Measurements from ENCODE around the gene SMYD3.

Gene SMYD3

DNA sequence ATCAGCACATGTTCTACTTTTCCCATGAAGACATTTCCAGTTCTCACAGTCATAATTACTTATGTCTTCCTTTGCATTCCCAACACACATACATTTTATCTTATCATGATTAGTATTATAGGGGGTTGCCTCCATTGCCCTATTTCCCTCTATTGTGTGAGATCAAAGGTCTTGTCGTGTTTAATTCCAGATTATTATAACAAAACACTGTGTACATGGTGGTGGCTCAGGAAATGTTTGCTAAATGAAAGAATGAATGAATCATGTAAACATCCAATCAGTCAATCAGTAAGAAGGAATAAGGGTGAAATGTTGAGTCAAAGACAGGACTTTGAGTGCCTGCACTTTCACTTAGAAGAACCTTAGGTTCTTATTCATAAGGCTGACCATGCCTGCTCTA is 376.0 kb downstream of the SMYD3 start:
- no peak overlapping the region for H3K4me3 ChIP-seq (ENCODE audit: low read depth, low read length)
- TF ChIP-seq, protein P1, sequence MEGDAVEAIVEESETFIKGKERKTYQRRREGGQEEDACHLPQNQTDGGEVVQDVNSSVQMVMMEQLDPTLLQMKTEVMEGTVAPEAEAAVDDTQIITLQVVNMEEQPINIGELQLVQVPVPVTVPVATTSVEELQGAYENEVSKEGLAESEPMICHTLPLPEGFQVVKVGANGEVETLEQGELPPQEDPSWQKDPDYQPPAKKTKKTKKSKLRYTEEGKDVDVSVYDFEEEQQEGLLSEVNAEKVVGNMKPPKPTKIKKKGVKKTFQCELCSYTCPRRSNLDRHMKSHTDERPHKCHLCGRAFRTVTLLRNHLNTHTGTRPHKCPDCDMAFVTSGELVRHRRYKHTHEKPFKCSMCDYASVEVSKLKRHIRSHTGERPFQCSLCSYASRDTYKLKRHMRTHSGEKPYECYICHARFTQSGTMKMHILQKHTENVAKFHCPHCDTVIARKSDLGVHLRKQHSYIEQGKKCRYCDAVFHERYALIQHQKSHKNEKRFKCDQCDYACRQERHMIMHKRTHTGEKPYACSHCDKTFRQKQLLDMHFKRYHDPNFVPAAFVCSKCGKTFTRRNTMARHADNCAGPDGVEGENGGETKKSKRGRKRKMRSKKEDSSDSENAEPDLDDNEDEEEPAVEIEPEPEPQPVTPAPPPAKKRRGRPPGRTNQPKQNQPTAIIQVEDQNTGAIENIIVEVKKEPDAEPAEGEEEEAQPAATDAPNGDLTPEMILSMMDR (IDR thresholded peaks at IDR 0.05; ENCODE audit: borderline replicate concordance, insufficient read depth, low read depth, low read length): no peak

DNA sequence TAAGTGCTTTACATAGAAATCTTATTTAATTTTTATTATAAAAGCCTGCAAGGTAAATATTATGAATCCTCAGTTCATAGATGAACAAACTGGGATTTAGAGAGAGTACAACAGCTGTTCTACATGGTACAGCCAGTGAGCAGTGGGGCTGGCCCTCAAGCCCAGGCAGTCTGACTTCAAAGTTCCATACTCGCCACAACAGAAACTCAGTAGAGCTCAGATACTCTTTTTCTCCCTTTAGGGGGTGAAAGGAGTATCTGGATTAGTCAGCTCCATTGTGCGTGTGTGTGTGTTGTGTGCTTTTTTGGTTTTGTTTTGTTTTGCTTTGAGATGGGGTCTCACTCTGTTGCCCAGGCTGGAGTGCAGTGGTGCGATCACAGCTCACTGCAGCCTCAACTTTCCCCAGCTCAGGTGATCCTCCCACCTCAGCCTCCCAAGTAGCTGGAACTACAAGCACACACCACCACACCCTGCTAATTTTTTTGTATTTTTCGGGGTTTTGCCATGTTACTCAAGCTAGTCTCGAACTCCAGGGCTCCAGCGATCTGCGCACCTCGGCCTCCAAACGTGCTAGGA is 378.5 kb downstream of the SMYD3 start:
- TF ChIP-seq, protein P1 (IDR thresholded peaks at IDR 0.05; ENCODE audit: borderline replicate concordance, insufficient read depth, low read depth, low read length): no peak
- H3K4me3 ChIP-seq (ENCODE audit: low read depth, low read length): no peak overlapping the region

DNA sequence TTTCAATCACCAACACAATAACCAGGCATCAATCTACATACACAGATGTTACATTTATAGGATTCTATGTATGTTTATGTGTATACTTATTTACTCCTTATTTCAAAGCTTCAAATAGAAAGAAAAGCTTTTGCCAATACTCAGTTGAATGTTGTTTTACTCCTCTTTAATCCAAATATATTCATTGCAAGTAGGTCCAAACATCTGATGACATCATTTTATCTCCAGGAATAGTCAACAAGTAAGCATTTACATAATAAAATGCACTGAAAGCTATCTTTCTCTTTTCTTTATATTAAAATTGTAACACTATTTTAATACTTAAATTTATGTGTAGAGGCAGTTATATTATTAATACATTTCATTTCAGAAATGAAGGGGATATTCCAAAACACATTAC is 380.5 kb downstream of the SMYD3 start:
- TF ChIP-seq, protein P1 (IDR thresholded peaks at IDR 0.05; ENCODE audit: borderline replicate concordance, insufficient read depth, low read depth, low read length): no peak
- H3K4me3 ChIP-seq (ENCODE audit: low read depth, low read length): no peak overlapping the region

DNA sequence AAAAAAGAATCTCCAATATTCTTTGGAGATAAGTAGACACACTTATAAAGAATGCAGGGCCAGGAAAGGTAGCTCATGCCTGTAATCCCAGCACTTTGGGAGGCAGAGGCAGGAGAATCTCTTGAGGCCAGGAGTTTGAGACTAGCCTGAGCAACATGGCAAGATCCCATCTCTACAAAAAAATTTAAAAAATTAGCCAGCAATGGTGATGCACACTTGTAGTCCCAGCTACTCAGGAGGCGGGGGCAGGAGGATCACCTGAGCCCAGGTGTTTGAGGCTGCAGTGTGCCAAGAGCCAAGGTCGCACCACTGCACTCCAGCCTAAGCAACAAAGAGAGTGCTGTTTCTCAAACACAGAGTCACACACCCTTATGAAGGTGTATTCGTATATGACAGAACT is 385.0 kb downstream of the SMYD3 start:
- TF ChIP-seq, protein P1 (IDR thresholded peaks at IDR 0.05; ENCODE audit: borderline replicate concordance, insufficient read depth, low read depth, low read length): no peak
- H3K4me3 ChIP-seq (ENCODE audit: low read depth, low read length): no peak overlapping the region

DNA sequence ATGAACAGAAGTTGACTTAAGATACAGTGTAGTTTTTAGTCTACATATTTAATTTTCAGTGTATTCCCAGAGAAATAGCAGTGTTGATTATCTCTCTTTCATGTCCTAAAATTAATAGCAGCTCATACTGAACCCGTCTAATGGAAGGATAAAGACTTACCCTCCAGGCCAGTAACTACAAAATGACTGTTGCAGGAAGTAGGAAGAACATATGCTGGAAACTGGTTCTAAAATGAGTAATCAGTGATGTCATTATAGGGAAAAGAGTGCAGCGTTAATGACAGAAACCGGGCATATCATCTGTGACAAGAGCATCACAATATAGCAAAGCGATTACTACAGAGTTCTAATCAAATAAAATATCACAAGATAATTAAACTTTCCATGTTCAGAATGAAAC is 385.5 kb downstream of the SMYD3 start:
- H3K4me3 ChIP-seq (ENCODE audit: low read depth, low read length): no peak overlapping the region
- TF ChIP-seq, protein P1 (IDR thresholded peaks at IDR 0.05; ENCODE audit: borderline replicate concordance, insufficient read depth, low read depth, low read length): no peak

DNA sequence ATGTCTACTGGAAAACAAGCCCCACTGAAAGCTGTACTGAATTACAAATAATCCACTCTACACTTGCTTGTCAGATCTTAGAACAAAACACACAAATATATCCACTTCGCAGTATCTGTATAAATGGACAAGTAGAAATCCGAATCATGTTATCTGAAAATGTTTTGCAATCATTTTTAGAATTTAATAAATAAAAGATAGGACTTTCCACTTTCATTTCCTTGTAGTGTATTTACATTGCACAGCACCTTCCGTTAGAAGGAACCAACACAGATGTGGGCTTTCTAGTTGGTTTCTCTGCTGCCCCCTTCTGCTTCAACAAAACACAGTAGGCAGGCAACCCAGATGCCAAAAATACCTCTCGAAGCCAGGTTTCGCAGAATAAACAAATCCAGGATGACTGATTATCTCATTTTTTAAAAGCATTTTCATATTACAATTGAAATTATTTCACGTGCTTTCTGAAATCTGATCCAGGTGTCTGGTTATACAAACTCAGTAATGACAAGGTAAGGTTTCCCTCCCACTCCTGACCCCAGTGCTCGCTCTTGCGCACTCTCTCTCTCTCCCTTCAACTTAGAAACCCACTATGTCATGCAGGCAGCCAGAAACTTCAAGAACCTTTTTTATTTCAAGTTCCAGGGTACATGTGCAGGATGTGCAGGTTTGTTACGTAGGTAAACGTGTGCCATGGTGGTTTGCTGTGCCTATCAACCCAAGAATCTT is 389.9 kb downstream of the SMYD3 start:
- TF ChIP-seq, protein P1 (IDR thresholded peaks at IDR 0.05; ENCODE audit: borderline replicate concordance, insufficient read depth, low read depth, low read length): peak; percentile 52; the same call in 1 of the 2 replicates
- H3K4me3 ChIP-seq (ENCODE audit: low read depth, low read length): no peak overlapping the region

DNA sequence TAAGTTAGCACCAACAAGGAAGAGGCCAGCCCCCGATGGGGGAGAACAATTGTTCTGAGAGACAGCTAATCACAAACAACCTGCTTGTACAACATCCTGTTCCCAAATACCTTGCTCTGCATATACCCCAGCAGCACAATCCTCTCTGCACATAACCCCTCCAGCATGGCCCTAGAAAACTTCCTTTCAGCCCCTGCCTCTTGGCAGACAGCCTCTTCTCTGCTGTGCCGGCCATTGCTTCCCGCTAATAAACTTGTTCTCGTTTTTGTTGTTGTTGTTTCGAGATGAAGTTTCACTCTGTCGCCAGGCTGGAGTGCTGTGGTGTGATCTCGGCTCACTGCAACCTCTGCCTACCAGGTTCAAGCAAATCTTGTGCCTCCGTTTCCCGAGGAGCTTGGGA is 392.7 kb downstream of the SMYD3 start:
- TF ChIP-seq, protein P1 (IDR thresholded peaks at IDR 0.05; ENCODE audit: borderline replicate concordance, insufficient read depth, low read depth, low read length): no peak
- H3K4me3 ChIP-seq (ENCODE audit: low read depth, low read length): no peak overlapping the region
